Fibroblast of the aortic adventitia (primary cell): ENCODE measurements around the gene KLHDC7A. TPM values are rescaled to one million over a fixed set of nuclear protein-coding genes. Genes with fewer than 3 reads are reported as not detected.

Source experiments
- DNase-seq: peaks from one replicate; pipeline ENCODE4 v3.0.0-alpha.2; 2010; ENCODE audit warnings: low read depth
- H3K4me3 ChIP-seq: 2 replicates; pipeline ENCODE4 v1.5.1; 2011; ENCODE audit warnings: low read depth, mild to moderate bottlenecking, control low read depth, low read length, moderate library complexity
- CTCF ChIP-seq: IDR thresholded peaks from 2 replicates; pipeline ENCODE4 v1.5.1; 2011; ENCODE audit warnings: mild to moderate bottlenecking, low read length, control low read depth, inconsistent platforms; ENCODE audit not compliant: insufficient read depth
- total RNA-seq: library from RNA; depleted of rRNA; stranded (reverse); fragments of >200 nt; gene quantifications from 2 replicates; pipeline ENCODE4 v1.2.3, GENCODE V29; 2012; ENCODE audit warnings: low replicate concordance

Gene KLHDC7A
- total RNA-seq, 1 donor = not detected

GRCh38 chr1:18463984-18464664 lies 16.6 kb upstream of the KLHDC7A start:
- no peak for DNase-seq
- TF ChIP-seq CTCF = no peak
- H3K4me3 ChIP-seq = no peak overlapping the region

GRCh38 chr1:18464665-18465050 lies 16.1 kb upstream of the KLHDC7A start:
- H3K4me3 ChIP-seq = no peak overlapping the region
- TF ChIP-seq CTCF = no peak
- no peak for DNase-seq

DNA sequence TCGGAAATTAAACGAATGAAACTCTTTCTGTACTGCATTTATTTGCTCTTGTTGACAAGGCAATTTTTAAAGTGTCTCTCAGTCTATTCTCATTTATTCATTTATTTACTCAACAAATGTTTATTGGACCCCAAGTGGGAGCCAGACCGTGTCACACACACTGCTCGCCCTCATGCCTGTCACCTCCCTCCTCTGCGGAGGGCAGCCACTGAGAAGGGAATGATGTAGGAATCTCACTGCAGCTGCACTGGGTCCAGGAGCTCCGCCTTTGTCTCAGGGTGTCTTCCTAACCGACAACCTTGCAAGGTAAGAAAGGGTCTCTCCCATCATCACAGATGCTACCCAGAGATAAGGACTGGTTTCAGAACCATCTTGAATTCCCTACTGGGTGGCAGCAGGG lies 14.1 kb upstream of the KLHDC7A start:
- no peak overlapping the region for H3K4me3 ChIP-seq
- TF ChIP-seq CTCF = no peak
- DNase-seq = no peak

- DNase-seq = no peak
- no peak overlapping the region for H3K4me3 ChIP-seq
- no peak for TF ChIP-seq CTCF
Observed at GRCh38 chr1:18468570-18468969, 12.2 kb upstream of the KLHDC7A start.

- TF ChIP-seq CTCF = no peak
- DNase-seq = no peak
- H3K4me3 ChIP-seq = no peak overlapping the region
Observed at GRCh38 chr1:18469514-18469913, 11.2 kb upstream of the KLHDC7A start.

- H3K4me3 ChIP-seq = no peak overlapping the region
- no peak for TF ChIP-seq CTCF
- no peak for DNase-seq
Observed at GRCh38 chr1:18470671-18471355, 9.9 kb upstream of the KLHDC7A start.
